ENCODE results near the gene MED27. TPM values are rescaled to one million over a fixed set of nuclear protein-coding genes. Genes with fewer than 3 reads are reported as not detected.
A peak's percentile ranks its signal among the peaks of the same experiment; 100 is the strongest.

Gene MED27
- total RNA-seq, 1 donor = 19.0 TPM

DNA sequence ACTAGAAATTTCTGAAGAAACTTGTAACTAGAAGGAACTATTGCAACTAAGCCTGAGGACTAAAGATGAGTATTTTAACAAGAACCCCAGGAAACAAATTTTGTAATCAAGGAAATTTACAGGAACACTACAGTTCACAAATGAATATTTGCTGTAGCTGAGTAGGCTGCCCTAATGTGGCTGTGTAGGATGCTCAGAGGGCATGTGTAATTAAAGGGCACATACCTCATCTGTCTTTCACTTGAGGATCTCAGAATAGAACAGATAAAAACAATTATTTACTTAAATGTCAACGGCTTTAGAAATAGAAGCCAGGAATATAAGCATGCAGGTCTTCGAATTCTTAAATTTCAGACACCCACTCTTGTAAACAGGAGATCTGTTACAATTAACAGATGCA, 119.8 kb downstream of the MED27 start:
- no peak for TF ChIP-seq CTCF (IDR thresholded peaks at IDR 0.05; ENCODE audit: insufficient read depth, low read depth, low read length)
- H3K4me3 ChIP-seq (ENCODE audit: low read depth, low read length) = no peak overlapping the region
- DNase-seq (ENCODE audit: low read depth) = no peak

DNA sequence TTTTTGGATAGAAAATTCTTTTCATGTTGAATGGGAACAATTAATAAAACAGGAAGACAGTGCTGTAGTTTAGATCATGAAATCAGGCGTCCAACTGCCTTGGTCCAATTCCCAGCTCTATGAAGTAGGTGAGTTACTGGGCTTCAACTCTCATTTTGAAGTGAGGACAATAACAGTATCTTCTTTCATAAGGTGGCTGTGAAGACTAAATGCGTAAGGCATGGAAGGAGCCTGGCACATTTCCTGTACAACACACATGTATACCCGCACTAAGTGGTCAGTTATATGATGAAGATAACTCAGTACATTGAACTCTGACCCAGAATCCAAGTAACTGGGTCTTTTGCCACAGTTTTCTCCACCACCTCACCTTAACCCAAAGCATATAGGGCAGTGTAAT, 120.6 kb downstream of the MED27 start:
- DNase-seq (ENCODE audit: low read depth) = no peak
- no peak for TF ChIP-seq CTCF (IDR thresholded peaks at IDR 0.05; ENCODE audit: insufficient read depth, low read depth, low read length)
- H3K4me3 ChIP-seq (ENCODE audit: low read depth, low read length) = no peak overlapping the region

DNA sequence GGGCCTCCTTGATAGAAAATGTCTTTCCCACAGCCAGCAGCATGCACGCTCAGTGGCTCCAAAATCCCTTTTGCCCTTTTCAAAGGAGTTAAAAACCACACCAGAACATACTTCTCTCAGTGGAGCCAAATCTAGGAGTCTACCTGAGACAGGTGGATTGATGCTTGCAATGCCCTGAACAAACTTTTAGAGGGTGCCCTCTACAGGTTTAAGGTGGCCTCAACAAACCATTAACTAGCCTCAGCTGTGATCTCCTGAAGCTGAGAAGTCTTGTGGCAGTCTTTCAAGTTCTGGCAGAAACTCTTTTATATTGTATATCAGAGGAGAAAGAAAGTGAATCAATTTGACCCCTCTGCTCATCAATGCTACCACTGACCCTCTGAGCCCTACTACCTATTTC, 125.4 kb downstream of the MED27 start:
- H3K4me3 ChIP-seq (ENCODE audit: low read depth, low read length) = no peak overlapping the region

DNA sequence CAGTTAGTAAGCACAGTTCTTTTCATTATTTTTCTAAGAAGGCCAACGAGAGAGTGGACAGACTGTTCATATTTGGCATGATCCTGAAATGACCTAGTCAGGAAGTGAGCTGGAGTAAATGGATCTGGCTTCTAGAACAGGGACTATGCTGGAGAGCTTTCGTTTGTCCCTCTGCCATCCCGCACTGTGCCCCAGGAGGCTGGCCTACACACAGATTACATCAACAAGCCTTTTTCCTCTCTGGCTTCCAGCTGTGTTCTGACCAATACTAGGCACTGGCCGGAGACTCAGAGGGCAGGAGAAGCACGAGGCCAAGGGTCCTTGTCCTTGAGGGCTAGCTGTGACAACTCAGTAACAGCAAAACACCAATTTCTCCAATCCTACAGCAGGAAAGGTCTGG, 127.8 kb downstream of the MED27 start:
- TF ChIP-seq CTCF (IDR thresholded peaks at IDR 0.05; ENCODE audit: insufficient read depth, low read depth, low read length) = no peak
- H3K4me3 ChIP-seq (ENCODE audit: low read depth, low read length) = no peak overlapping the region
- DNase-seq (ENCODE audit: low read depth) = no peak

More for the DNA sequence above, 125.4 kb downstream of the MED27 start:
- peak; percentile 23 for TF ChIP-seq CTCF (IDR thresholded peaks at IDR 0.05; ENCODE audit: insufficient read depth, low read depth, low read length)
- DNase-seq (ENCODE audit: low read depth) = no peak

DNA sequence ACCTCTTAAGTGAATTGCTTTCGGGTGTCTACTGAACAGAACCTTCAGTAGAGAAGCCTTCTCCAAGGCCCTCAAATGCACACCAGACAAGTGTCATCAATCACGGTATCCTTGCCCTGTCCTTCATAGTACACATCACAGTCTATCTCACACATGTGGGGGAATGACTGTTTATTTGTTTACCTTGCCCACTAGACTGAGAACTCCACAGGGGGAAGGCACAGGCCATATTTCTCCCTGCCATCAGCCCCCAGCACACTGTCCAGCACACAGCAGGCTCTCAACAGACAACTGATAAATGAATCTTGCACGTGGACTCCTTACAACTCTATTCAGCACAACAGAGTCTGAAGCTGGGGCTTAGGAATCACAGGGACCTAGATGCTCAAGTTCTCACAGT, 128.5 kb downstream of the MED27 start:
- no peak overlapping the region for H3K4me3 ChIP-seq (ENCODE audit: low read depth, low read length)
- no peak for TF ChIP-seq CTCF (IDR thresholded peaks at IDR 0.05; ENCODE audit: insufficient read depth, low read depth, low read length)
- DNase-seq (ENCODE audit: low read depth) = no peak

DNA sequence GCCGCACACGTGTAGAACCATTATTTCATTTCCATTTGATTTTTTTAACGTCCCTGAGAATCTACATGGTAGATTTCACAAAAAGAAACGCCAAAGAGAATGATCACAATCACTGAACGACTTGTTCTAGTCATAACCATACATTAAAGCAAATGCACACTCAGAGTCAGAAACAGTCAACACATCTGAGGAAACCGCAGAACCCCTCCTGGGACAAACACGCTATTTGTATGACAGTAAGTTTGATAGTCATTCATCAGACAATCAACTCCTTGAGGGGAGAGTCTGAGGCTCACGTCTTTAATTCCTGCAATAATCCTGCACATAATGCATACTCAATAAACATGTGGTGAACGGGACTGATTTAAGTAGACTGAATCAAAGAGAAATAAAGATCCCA, 129.2 kb downstream of the MED27 start:
- no peak overlapping the region for H3K4me3 ChIP-seq (ENCODE audit: low read depth, low read length)
- no peak for TF ChIP-seq CTCF (IDR thresholded peaks at IDR 0.05; ENCODE audit: insufficient read depth, low read depth, low read length)
- no peak for DNase-seq (ENCODE audit: low read depth)

- no peak for DNase-seq (ENCODE audit: low read depth)
- H3K4me3 ChIP-seq (ENCODE audit: low read depth, low read length) = no peak overlapping the region
- TF ChIP-seq CTCF (IDR thresholded peaks at IDR 0.05; ENCODE audit: insufficient read depth, low read depth, low read length) = no peak
Measured at GRCh38 chr9:131946180-131946579, 133.5 kb downstream of the MED27 start.
